HG03025 (cell line): ENCODE data around the gene RABL6.
"Not testable (repeated sequence)": the region's sequence is repeated elsewhere in the genome, so short reads cannot be mapped to it uniquely, and the experiment has no call there.

ENCODE experiments used
- ATAC-seq: cut with Tn5 transposase; IDR thresholded peaks from one replicate; pipeline ENCODE4 v1.9.1; 2021; ENCODE audit warnings: mild to moderate bottlenecking, moderate library complexity; ENCODE audit not compliant: unreplicated experiment, low FRiP score

Gene RABL6

GRCh38 chr9:136833381-136834048 lies 25.8 kb downstream of the RABL6 start:
- ATAC-seq = not testable (repeated sequence)

DNA sequence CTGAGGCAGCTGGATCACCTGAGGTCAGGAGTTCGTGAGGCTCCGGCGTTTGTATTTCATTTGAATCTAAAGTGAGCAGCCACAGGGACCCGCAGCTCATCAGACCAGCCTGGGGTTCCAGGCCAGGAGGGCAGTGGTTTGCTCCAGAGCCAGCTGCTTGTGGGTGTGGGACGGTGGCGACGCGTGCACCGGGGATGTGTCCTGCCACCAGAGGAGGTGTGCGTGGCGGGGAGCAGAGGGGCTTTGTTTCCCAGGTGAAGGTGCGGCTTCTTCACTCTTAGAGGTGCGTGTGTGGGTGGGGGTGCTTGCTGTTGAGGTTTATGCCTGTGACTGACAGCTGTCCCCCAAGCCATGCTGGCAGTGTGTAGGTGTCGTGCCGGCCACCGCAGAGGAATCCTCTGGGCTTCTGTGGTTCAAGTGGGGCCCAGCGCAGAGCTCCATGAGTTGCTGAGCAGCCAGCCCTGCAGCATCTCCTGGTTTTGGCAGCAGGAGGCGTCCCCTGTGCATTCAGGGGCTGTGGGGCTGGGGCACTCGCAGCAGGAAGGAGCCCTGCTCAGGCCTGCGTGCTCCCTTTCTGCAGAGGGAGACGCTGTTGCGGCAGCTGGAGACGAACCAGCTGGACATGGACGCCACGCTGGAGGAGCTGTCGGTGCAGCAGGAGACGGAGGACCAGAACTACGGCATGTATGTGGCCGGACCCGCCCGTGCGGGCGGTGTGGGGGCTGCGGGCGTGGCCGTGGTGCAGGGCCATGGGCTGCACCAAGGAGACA lies 27.6 kb downstream of the RABL6 start:
- no peak for ATAC-seq

DNA sequence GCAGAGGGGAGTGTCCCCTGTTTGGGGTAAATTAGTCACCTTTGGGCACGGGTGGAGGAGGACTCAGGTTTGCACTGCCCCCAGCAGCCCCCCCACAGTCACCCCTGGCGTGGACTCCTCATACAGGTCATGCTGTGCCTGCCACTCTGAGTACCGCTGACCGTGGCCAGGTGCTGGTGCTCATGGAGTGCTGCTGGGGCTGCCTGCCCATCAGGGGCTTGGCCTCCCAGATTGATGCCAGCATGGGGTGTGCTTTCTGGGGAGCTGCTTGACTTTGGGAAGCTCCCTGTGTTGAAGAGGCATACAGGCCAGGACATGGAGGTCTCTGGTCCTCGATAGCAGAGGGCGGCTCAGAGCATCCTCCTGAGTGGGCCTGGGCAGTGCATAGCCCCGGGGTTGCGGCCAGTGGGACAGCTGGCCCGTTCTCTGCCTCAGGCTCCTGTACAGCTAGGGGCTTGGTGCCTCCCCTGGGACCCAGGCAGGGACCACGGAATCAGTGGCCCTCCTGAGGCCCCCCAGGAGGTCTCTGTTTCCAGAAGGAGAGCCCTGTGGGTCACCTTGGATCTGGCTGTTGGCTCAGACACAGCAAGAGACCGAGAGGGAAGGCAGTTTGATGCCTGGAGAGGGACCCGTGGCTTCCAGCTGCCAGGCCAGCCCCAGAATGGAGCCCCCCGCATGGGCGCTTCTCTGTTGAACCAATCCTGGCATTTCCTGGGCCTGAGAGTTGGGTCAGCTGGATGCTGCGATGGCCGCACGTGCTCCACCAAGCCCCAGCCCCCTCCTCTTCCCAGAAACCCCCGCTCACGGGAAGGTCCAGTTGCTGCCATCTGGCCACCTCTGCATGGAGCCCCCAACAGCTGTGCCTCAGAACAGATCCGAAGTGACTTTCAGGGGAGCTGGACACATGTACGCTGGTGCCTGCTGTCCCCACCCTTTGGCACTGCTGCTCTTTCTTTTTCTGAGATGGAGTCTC lies 28.5 kb downstream of the RABL6 start:
- ATAC-seq = no peak

GRCh38 chr9:136837146-136837855 lies 29.6 kb downstream of the RABL6 start:
- ATAC-seq = no peak

DNA sequence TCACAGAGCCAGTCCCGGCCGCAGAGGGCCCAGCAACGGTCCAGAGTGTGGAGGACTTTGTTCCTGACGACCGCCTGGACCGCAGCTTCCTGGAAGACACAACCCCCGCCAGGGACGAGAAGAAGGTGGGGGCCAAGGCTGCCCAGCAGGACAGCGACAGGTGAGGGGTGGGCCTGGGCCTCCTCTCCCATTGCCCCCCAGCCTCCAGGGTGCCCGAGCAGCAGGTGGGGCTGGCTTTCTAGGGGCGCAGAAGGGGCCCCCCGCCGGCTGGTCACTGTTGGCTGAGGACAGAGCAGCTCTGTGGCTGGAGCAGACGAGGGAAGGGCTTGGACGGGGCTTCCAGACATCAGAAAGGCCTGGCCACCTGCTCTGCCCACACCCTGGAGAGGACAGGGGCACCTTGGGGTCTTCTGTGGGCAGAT lies 30.1 kb downstream of the RABL6 start:
- ATAC-seq = not testable (repeated sequence)

GRCh38 chr9:136838314-136839228 lies 30.8 kb downstream of the RABL6 start:
- ATAC-seq = no peak

DNA sequence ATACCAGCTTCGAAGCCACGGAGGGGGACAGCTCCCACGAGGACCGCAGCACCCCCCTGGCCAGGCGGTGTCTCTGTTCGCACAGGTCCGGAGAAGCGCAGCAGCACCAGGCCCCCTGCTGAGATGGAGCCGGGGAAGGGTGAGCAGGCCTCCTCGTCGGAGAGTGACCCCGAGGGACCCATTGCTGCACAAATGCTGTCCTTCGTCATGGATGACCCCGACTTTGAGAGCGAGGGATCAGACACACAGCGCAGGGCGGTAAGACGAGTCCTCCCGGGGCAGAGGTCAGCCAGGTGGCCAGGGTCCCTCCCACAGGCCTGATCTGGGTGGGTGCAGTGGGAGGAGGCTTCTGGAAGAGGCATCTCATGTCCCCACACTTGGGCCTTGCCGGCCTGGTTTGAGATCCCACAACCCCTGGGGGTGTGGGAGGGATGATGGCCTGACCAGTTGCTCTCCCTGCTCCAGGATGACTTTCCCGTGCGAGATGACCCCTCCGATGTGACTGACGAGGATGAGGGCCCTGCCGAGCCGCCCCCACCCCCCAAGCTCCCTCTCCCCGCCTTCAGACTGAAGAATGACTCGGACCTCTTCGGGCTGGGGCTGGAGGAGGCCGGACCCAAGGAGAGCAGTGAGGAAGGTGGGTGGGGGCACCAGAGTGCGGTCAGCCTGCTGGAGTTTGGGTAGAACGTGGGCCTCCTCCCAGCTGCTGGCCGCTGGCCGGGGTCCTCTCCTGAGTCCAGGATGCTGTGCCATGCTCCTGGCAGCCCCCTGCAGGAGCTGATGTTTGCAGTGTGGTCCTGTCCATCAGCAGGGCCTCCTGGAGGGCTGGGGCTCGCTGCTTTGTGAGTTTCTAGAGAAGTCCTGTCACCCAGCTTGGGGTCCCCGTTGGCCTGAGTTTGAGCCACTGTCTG lies 31.7 kb downstream of the RABL6 start:
- ATAC-seq = no peak

- ATAC-seq = no peak
Observed at GRCh38 chr9:136840140-136840876, 32.6 kb downstream of the RABL6 start.

DNA sequence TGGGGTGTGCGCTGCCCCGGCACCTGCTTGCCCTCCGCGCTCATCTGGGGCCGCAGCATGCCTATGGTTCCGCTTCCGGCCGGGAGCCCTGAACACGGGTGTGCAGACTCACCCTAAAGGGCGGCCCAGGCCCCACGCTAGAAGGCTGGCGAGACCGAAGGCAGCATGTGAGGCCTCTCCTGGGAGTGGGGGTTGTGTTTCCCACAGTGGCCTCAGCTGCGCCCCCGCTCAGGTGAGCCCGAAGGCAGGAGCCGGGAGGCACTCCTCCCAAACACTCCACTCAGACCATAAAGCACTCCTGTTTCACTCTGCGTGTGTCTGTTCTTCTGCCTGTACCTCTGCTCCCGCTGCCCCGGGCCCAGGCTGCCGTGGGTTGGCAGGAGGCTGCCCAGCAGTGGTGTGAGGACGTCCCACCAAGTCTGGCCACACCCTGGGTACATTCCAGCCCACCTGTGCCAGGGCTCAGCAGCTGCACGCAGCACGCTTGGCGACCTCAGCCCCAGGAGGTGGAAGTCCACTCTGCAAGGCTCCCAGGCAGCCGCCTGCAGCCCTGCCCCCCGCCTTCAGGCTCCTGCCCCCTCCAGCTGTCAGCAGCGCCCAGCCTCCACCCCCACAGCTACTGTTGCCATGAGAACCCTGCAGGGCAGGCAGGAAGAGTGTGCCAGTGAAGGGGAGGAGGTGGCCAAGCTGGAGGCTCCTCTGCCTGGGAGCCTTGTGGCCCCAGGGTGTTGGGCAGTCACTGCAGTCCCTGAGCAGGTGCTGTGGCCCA lies 33.3 kb downstream of the RABL6 start:
- no peak for ATAC-seq

DNA sequence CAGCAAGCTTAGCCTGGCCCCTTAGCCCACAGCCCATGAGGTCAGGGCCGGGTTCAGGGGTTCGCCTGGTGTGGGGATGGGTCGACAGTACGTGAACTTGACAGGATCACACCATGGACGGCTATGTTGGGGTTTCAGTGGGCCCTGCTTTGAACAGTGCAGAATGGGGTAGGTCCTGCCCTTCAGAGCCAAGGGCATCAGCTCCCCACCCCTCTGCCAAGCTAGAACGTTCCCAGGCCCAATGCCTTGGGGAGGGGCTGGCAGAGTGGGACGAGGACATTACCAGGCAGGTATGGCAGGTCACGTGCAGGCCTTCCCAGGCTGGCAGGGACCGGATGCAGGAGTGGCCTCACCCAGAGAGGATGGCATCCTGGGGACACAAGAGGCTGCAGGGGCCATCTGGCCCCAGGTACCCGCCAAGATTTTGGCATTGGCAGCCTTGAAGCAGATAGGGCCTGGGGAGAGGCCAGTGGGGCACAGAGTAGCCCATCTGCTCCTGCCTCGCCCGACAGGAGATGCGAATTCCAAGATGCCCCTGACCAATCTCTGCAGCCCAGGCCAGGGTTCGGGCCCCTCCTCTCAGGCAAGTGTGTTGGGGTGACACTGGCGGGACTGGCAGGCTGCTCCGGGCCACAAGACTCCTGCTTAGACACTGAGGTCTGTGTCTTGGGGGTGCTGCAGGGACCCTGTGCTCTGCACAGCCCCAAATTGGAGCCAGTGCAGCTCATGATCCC lies 34.1 kb downstream of the RABL6 start:
- ATAC-seq = not testable (repeated sequence)

- peak; percentile 40 for ATAC-seq
Observed at GRCh38 chr9:136842380-136842948, 34.7 kb downstream of the RABL6 start, which contains the start of gene AJM1. Gene AJM1, plus strand, starts transcription at chr9:136842478. Its CDS starts 1,937 bp downstream, at chr9:136844415.

DNA sequence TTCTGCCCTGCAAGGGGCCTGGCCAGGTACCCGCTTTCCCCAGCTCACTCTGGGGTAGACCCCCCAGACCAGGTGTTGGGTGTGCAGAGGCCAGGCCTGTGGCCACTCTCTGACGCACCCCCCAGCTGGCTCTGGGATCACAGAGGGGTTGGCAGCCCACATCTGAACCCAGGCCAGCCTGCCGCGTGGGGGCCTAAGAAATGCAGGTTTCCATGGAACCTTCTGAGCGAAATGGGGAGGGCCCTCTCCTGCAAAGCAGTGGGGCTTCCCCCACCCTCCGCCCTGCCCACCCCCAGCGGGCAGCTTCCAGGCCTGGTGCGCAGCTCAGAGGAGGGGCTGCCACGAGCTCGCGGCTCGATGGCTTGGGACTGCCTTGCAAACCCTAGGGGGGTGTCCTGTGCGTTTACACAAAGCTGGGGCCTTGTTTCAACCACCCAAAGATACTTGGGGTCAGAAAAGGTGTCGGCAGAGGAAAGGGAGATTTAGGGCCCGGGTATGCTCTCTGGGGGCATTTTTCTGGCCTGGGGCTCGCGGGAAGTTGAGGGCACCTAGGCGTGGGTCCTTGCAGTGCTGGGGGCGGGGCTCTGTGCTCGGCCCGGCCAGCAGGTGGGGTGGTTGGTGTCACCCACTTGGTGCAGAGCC lies 35.5 kb downstream of the RABL6 start:
- not testable (repeated sequence) for ATAC-seq

- not testable (repeated sequence) for ATAC-seq
Observed at GRCh38 chr9:136843801-136844740, 36.3 kb downstream of the RABL6 start.
